NCI-H146 (cell line): ENCODE results near the gene AGBL4.

Experiments used
- DNase-seq: peaks from one replicate; lab custom pipeline; 2025; lab: John Stamatoyannopoulos, UW

AGBL4 gene

GRCh38 chr1:49694251-49694827 lies 329.4 kb downstream of the AGBL4 start:
- DNase-seq, result no peak

- DNase-seq, result no peak
Observed at GRCh38 chr1:49686107-49686506, 337.6 kb downstream of the AGBL4 start.

GRCh38 chr1:49677706-49678105 lies 346.0 kb downstream of the AGBL4 start:
- no peak for DNase-seq

GRCh38 chr1:49651136-49651535 lies 372.6 kb downstream of the AGBL4 start:
- DNase-seq, result no peak

GRCh38 chr1:49630156-49630555 lies 393.6 kb downstream of the AGBL4 start:
- DNase-seq, result no peak

GRCh38 chr1:49627781-49628180 lies 396.0 kb downstream of the AGBL4 start:
- no peak for DNase-seq

GRCh38 chr1:49626472-49626871 lies 397.3 kb downstream of the AGBL4 start:
- DNase-seq, result no peak

- DNase-seq, result no peak
Observed at GRCh38 chr1:49622877-49623276, 400.9 kb downstream of the AGBL4 start.

- DNase-seq, result no peak
Observed at GRCh38 chr1:49606082-49606481, 417.7 kb downstream of the AGBL4 start.

- no peak for DNase-seq
Observed at GRCh38 chr1:49597436-49597835, 426.3 kb downstream of the AGBL4 start.

GRCh38 chr1:49576327-49576901 lies 447.3 kb downstream of the AGBL4 start:
- DNase-seq, result no peak

- DNase-seq, result no peak
Observed at GRCh38 chr1:49556676-49557234, 467.0 kb downstream of the AGBL4 start.

- no peak for DNase-seq
Observed at GRCh38 chr1:49552101-49552500, 471.7 kb downstream of the AGBL4 start.

GRCh38 chr1:49544615-49545014 lies 479.1 kb downstream of the AGBL4 start:
- no peak for DNase-seq

GRCh38 chr1:49541096-49541752 lies 482.5 kb downstream of the AGBL4 start:
- no peak for DNase-seq

GRCh38 chr1:49527606-49528305 lies 496.0 kb downstream of the AGBL4 start:
- no peak for DNase-seq

GRCh38 chr1:49526672-49527071 lies 497.1 kb downstream of the AGBL4 start:
- no peak for DNase-seq

- DNase-seq, result no peak
Observed at GRCh38 chr1:49523764-49524163, 500.0 kb downstream of the AGBL4 start.

GRCh38 chr1:49466961-49467360 lies 556.8 kb downstream of the AGBL4 start:
- DNase-seq, result no peak

- no peak for DNase-seq
Observed at GRCh38 chr1:49465486-49466185, 558.1 kb downstream of the AGBL4 start.

GRCh38 chr1:49448200-49448599 lies 575.6 kb downstream of the AGBL4 start:
- DNase-seq, result no peak

GRCh38 chr1:49436865-49437264 lies 586.9 kb downstream of the AGBL4 start:
- no peak for DNase-seq
